ENCODE data around the gene ACVR1B.
A peak's percentile ranks its signal among the peaks of the same experiment; 100 is the strongest.

ACVR1B gene

GRCh38 chr12:51951199-51951842, at the start of gene ACVR1B:
ACVR1B (plus strand) TSS chr12:51951699; CDS start chr12:51951744, 45 bp downstream.
- peak; percentile 77 to 82 for DNase-seq

- no peak for DNase-seq
Measured at GRCh38 chr12:51901881-51902280, 49.6 kb upstream of the ACVR1B start.

GRCh38 chr12:51904951-51905470, 46.5 kb upstream of the ACVR1B start:
- no peak for DNase-seq

GRCh38 chr12:51905471-51906429, 45.7 kb upstream of the ACVR1B start:
- DNase-seq = no peak

- no peak for DNase-seq
Measured at GRCh38 chr12:51906430-51907082, 44.9 kb upstream of the ACVR1B start.

- no peak for DNase-seq
Measured at GRCh38 chr12:51907083-51907855, 44.2 kb upstream of the ACVR1B start, which contains the start of gene ACVRL1. ACVRL1 (plus strand) TSS chr12:51907504; CDS start chr12:51912475, 4,971 bp downstream.

- DNase-seq = no peak
Measured at GRCh38 chr12:51907856-51908425, 43.6 kb upstream of the ACVR1B start.

GRCh38 chr12:51908876-51909592, 42.5 kb upstream of the ACVR1B start:
- DNase-seq = no peak

GRCh38 chr12:51910168-51910567, 41.3 kb upstream of the ACVR1B start:
- no peak for DNase-seq

- no peak for DNase-seq
Measured at GRCh38 chr12:51910691-51911090, 40.8 kb upstream of the ACVR1B start.

- no peak for DNase-seq
Measured at GRCh38 chr12:51911307-51911706, 40.2 kb upstream of the ACVR1B start.

GRCh38 chr12:51911788-51912711, 39.4 kb upstream of the ACVR1B start:
- DNase-seq = no peak

- DNase-seq = no peak
Measured at GRCh38 chr12:51913071-51914033, 38.1 kb upstream of the ACVR1B start.

GRCh38 chr12:51914034-51914923, 37.2 kb upstream of the ACVR1B start:
- no peak for DNase-seq

GRCh38 chr12:51915003-51915625, 36.4 kb upstream of the ACVR1B start:
- no peak for DNase-seq

GRCh38 chr12:51915951-51916350, 35.5 kb upstream of the ACVR1B start:
- DNase-seq = no peak

GRCh38 chr12:51917041-51917590, 34.4 kb upstream of the ACVR1B start:
- DNase-seq = no peak
